SHP77 treated with DMSO at 0.1 percent for 48 hours (cell line): ENCODE data around the gene FIGLA.
"Not testable (repeated sequence)": the region's sequence is repeated elsewhere in the genome, so short reads cannot be mapped to it uniquely, and the experiment has no call there.

Source experiments
- DNase-seq: peaks from one replicate; lab custom pipeline; 2025; lab: John Stamatoyannopoulos, UW

The FIGLA gene

GRCh38 chr2:70807828-70808118, 17.3 kb upstream of the FIGLA start:
- no peak for DNase-seq

GRCh38 chr2:70807102-70807827, 16.8 kb upstream of the FIGLA start:
- no peak for DNase-seq

- no peak for DNase-seq
Observed at GRCh38 chr2:70806620-70807019, 16.2 kb upstream of the FIGLA start.

GRCh38 chr2:70806013-70806412, 15.6 kb upstream of the FIGLA start:
- no peak for DNase-seq

GRCh38 chr2:70801607-70802263, 11.3 kb upstream of the FIGLA start:
- DNase-seq, result no peak

- no peak for DNase-seq
Observed at GRCh38 chr2:70799706-70800105, 9.3 kb upstream of the FIGLA start.

GRCh38 chr2:70797996-70798395, 7.6 kb upstream of the FIGLA start:
- not testable (repeated sequence) for DNase-seq

GRCh38 chr2:70797506-70797905, 7.1 kb upstream of the FIGLA start:
- DNase-seq, result no peak

- DNase-seq, result no peak
Observed at GRCh38 chr2:70796262-70796661, 5.8 kb upstream of the FIGLA start.

- no peak for DNase-seq
Observed at GRCh38 chr2:70795164-70795995, 4.9 kb upstream of the FIGLA start.

GRCh38 chr2:70793450-70793849, 3.0 kb upstream of the FIGLA start:
- DNase-seq, result no peak

GRCh38 chr2:70789304-70790135, 923 bp downstream of the FIGLA start:
- no peak for DNase-seq

- peak; percentile 29 for DNase-seq
Observed at GRCh38 chr2:70785137-70785911, 5.1 kb downstream of the FIGLA start.

GRCh38 chr2:70784320-70784719, 6.1 kb downstream of the FIGLA start:
- no peak for DNase-seq

- no peak for DNase-seq
Observed at GRCh38 chr2:70779911-70780545, 10.4 kb downstream of the FIGLA start.

- no peak for DNase-seq
Observed at GRCh38 chr2:70779491-70779890, 11.0 kb downstream of the FIGLA start.

- DNase-seq, result no peak
Observed at GRCh38 chr2:70778676-70779075, 11.8 kb downstream of the FIGLA start.

- no peak for DNase-seq
Observed at GRCh38 chr2:70777450-70777849, 13.0 kb downstream of the FIGLA start.

- DNase-seq, result no peak
Observed at GRCh38 chr2:70776266-70776665, 14.2 kb downstream of the FIGLA start.

- no peak for DNase-seq
Observed at GRCh38 chr2:70775141-70775540, 15.3 kb downstream of the FIGLA start.
